Measurements from ENCODE around the gene LRIF1. TPM values are rescaled to one million over a fixed set of nuclear protein-coding genes. Genes with fewer than 3 reads are reported as not detected.

Gene LRIF1
- total and polyA plus RNA-seq, 2 of the 8 experiments (the other 6 are each of a cell fraction or from before 2014, with no cell fraction given): 5.2 to 19.3 TPM

DNA sequence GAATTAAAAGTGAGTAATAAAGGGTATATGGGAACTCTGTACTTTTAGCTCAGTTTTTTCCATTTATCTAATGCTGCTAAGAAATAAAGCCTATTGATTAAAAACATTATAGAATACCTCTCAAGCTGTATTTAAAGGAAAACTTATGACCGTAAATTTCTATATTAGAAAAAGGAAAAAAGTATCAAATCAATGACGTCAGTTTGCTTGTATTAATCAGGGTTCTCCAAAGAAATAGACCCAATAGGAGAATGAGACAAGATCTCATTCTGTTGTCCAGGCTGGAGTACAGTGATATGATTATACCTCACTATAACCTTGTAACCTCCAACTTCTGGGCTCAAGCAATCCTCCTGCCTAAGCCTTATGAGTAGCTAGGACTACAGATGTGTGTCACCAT is 15.4 kb upstream of the LRIF1 start:
- no peak overlapping the region for H2BK5ac ChIP-seq (ENCODE audit: low read depth, low read length)
- no peak for FAIRE-seq
- H2AFZ ChIP-seq (ENCODE audit: low read length): no peak overlapping the region
- CTCF ChIA-PET (ENCODE audit: partially characterized antibody): no interaction called here
- no peak for TF ChIP-seq SIRT6 (IDR thresholded peaks at IDR 0.05; ENCODE audit: low read length)
- no peak for TF ChIP-seq CREB1 (IDR thresholded peaks at IDR 0.05)
- H2BK15ac ChIP-seq (ENCODE audit: low read length): no peak overlapping the region
- no peaks in the 10 kb centered on the region for H3K4me1 ChIP-seq (replicated peaks in 1 of 4; ENCODE audit: control insufficient read depth in 3 of 4, insufficient read depth in 4 of 4, low read length in 3 of 4)
- no peaks in the 10 kb centered on the region for H3K79me2 ChIP-seq (ENCODE audit: control insufficient read depth in 1 of 2, insufficient read depth in 2 of 2, low read length in 2 of 2)
- no peak overlapping the region for H3K4me2 ChIP-seq (ENCODE audit: insufficient read depth in 1 of 2, low read depth in 2 of 2, low read length in 2 of 2)
- no peak overlapping the region for H4K8ac ChIP-seq (ENCODE audit: extremely low read depth, insufficient read depth, low read length)
- no peak overlapping the region for H3K23ac ChIP-seq (ENCODE audit: insufficient read length)
- no peak overlapping the region for H4K5ac ChIP-seq (ENCODE audit: insufficient read length, low read depth, low read length)
- H2BK120ac ChIP-seq (replicated peaks; ENCODE audit: low read depth, low read length): no peak overlapping the region
- H3K9ac ChIP-seq (replicated peaks in 1 of 4; ENCODE audit: extremely low read depth in 1 of 4, low read depth in 3 of 4, low read length in 3 of 4): no peak overlapping the region
- no peaks in the 10 kb centered on the region for H4K20me1 ChIP-seq (replicated peaks in 1 of 2; ENCODE audit: control insufficient read depth in 1 of 2, insufficient read depth in 2 of 2, low read length in 2 of 2)
- no peaks in the 10 kb centered on the region for H3K36me3 ChIP-seq (ENCODE audit: control insufficient read depth in 2 of 4, insufficient read depth in 4 of 4, low read length in 3 of 4)
- DNase-seq (ENCODE audit: low read depth in 1 of 2, low spot score in 2 of 2): no peak
- WGBS, 2 experiments (ENCODE audit: extremely low coverage in 1 of 2, insufficient coverage in 1 of 2, insufficient read length in 1 of 2, insufficient replicate concordance in 2 of 2, low coverage in 1 of 2, low lambda C conversion rate in 2 of 2, missing lambda C conversion rate in 1 of 2): 96% methylated on average over 2 of the region's 2 CpGs; no CpG with 5 or more reads in 1 of the 2 experiments
- H3K18ac ChIP-seq (ENCODE audit: extremely low read depth, low read length): no peak overlapping the region
- H3K27me3 ChIP-seq (replicated peaks in 1 of 4; ENCODE audit: control insufficient read depth in 3 of 4, extremely low read depth in 1 of 4, insufficient read depth in 3 of 4, low read length in 3 of 4): no peaks in the 10 kb centered on the region
- H3K56ac ChIP-seq (replicated peaks; ENCODE audit: insufficient read length, low read depth, low read length): no peak overlapping the region
- no peak overlapping the region for H3K4me3 ChIP-seq (ENCODE audit: extremely low read depth in 1 of 4, insufficient read depth in 2 of 4, low read depth in 3 of 4, low read length in 4 of 4)
- H3K27ac ChIP-seq (ENCODE audit: low read depth, low read length): no peak overlapping the region
- H3K23me2 ChIP-seq (ENCODE audit: low read depth, low read length): no peaks in the 10 kb centered on the region
- no peaks in the 10 kb centered on the region for H3K79me1 ChIP-seq (ENCODE audit: low read depth, low read length)
- peaks cover 22 to 26% of the 10 kb centered on the region in 2 experiments for H3K9me3 ChIP-seq (ENCODE audit: insufficient read depth in 2 of 2, low read depth in 1 of 2, low read length in 1 of 2)
- H4K91ac ChIP-seq (replicated peaks; ENCODE audit: insufficient read length, low read length): no peak overlapping the region
- no peak overlapping the region for H2BK20ac ChIP-seq (ENCODE audit: low read length)
- no peak overlapping the region for H2BK12ac ChIP-seq (ENCODE audit: low read depth, low read length)
- H3K14ac ChIP-seq (ENCODE audit: insufficient read length): no peak overlapping the region
- no peak overlapping the region for H3K4ac ChIP-seq (replicated peaks; ENCODE audit: insufficient read length, low read depth, low read length)
- POLR2A ChIA-PET (ENCODE audit: partially characterized antibody): no interaction called here
- no peak overlapping the region for H2AK5ac ChIP-seq (ENCODE audit: low read depth, low read length)
